ENCODE data around the gene C3AR1. TPM values are rescaled to one million over a fixed set of nuclear protein-coding genes. Genes with fewer than 3 reads are reported as not detected.
A peak's percentile ranks its signal among the peaks of the same experiment; 100 is the strongest.

Gene C3AR1
- total RNA-seq, 1 donor from 2014 or later = 6.4 TPM

- Histone ChIP-seq H3K4me3 (no peak overlapping the region), H3K4me1 (no peaks in the 10 kb centered on the region), H3K27me3 (no peaks in the 10 kb centered on the region), H3K9me3 (no peaks in the 10 kb centered on the region), H3K27ac (no peak overlapping the region), H3K36me3 (peaks cover 0 to 74% of the 10 kb centered on the region in 2 donors)
- no peak for TF ChIP-seq CTCF (IDR thresholded peaks at IDR 0.05)
- no peak for TF ChIP-seq POLR2A (IDR thresholded peaks at IDR 0.05)
- TF ChIP-seq POLR2AphosphoS5 (IDR thresholded peaks at IDR 0.05; ENCODE audit: insufficient read depth in 1 of 2, low read depth in 1 of 2) = no peak
- DNase-seq (ENCODE audit: extremely low spot score in 2 of 2) = no peak
- intact Hi-C loops (cut with DNase I) = no loop called here
Measured at GRCh38 chr12:8048906-8049305, 17.3 kb downstream of the C3AR1 start.

- H3K27ac ChIP-seq = no peak overlapping the region
- H3K4me3 ChIP-seq = no peak overlapping the region
- intact Hi-C loops (cut with DNase I) = no loop called here
- H3K4me1 ChIP-seq = no peaks in the 10 kb centered on the region
- no peaks in the 10 kb centered on the region for H3K27me3 ChIP-seq
- TF ChIP-seq POLR2A (IDR thresholded peaks at IDR 0.05) (no peak), POLR2AphosphoS5 (IDR thresholded peaks at IDR 0.05; ENCODE audit: insufficient read depth in 1 of 2, low read depth in 1 of 2) (no peak)
- DNase-seq (ENCODE audit: extremely low spot score in 2 of 2) = no peak
- no peaks in the 10 kb centered on the region for H3K9me3 ChIP-seq
- H3K36me3 ChIP-seq = peaks cover 0 to 74% of the 10 kb centered on the region in 2 donors
Measured at GRCh38 chr12:8047842-8048241, 18.3 kb downstream of the C3AR1 start.

GRCh38 chr12:8045952-8046944, 19.9 kb downstream of the C3AR1 start:
- H3K4me1 ChIP-seq = no peaks in the 10 kb centered on the region
- no peak for DNase-seq (ENCODE audit: extremely low spot score in 2 of 2)
- no peak overlapping the region for H3K27ac ChIP-seq
- H3K4me3 ChIP-seq = no peak overlapping the region
- peak; percentile 33 to 74 (median 68) for TF ChIP-seq CTCF (IDR thresholded peaks at IDR 0.05)
- no peak for TF ChIP-seq POLR2A (IDR thresholded peaks at IDR 0.05)
- no peak for TF ChIP-seq POLR2AphosphoS5 (IDR thresholded peaks at IDR 0.05; ENCODE audit: insufficient read depth in 1 of 2, low read depth in 1 of 2)
- H3K36me3 ChIP-seq = peaks cover 0 to 72% of the 10 kb centered on the region in 2 donors
- no peaks in the 10 kb centered on the region for H3K9me3 ChIP-seq
- intact Hi-C loops (cut with DNase I) = no loop called here
- no peaks in the 10 kb centered on the region for H3K27me3 ChIP-seq

GRCh38 chr12:8040791-8041190, 25.4 kb downstream of the C3AR1 start:
- Histone ChIP-seq H3K4me3 (no peak overlapping the region), H3K27me3 (no peaks in the 10 kb centered on the region), H3K9me3 (no peaks in the 10 kb centered on the region), H3K36me3 (peaks cover 0 to 50% of the 10 kb centered on the region in 2 donors), H3K27ac (no peak overlapping the region), H3K4me1 (peaks cover 35% of the 10 kb centered on the region)
- TF ChIP-seq CTCF (IDR thresholded peaks at IDR 0.05) (no peak), POLR2AphosphoS5 (IDR thresholded peaks at IDR 0.05; ENCODE audit: insufficient read depth in 1 of 2, low read depth in 1 of 2) (no peak), POLR2A (IDR thresholded peaks at IDR 0.05) (no peak)
- DNase-seq (ENCODE audit: extremely low spot score in 2 of 2) = no peak
- intact Hi-C loops (cut with DNase I) = no loop called here

GRCh38 chr12:8038659-8039114, 27.5 kb downstream of the C3AR1 start:
- H3K4me1 ChIP-seq = peaks cover 56% of the 10 kb centered on the region
- H3K9me3 ChIP-seq = no peaks in the 10 kb centered on the region
- no peak for DNase-seq (ENCODE audit: extremely low spot score in 2 of 2)
- TF ChIP-seq CTCF (IDR thresholded peaks at IDR 0.05) (no peak), POLR2A (IDR thresholded peaks at IDR 0.05) (no peak), POLR2AphosphoS5 (IDR thresholded peaks at IDR 0.05; ENCODE audit: insufficient read depth in 1 of 2, low read depth in 1 of 2) (no peak)
- intact Hi-C loops (cut with DNase I) = loop anchor here (10.0 kb wide), 1 partner anchor 46 kb away; the partner anchor contains the start of gene NECAP1
- no peaks in the 10 kb centered on the region for H3K27me3 ChIP-seq
- peak overlapping the region; percentile 58 for H3K27ac ChIP-seq
- peak overlapping the region; percentile 21 to 38 for H3K4me3 ChIP-seq
- H3K36me3 ChIP-seq = peaks cover 0 to 35% of the 10 kb centered on the region in 2 donors

Measured in vagina (tissue), 2 donors.